Measurements from ENCODE around the gene ING1.

DNA sequence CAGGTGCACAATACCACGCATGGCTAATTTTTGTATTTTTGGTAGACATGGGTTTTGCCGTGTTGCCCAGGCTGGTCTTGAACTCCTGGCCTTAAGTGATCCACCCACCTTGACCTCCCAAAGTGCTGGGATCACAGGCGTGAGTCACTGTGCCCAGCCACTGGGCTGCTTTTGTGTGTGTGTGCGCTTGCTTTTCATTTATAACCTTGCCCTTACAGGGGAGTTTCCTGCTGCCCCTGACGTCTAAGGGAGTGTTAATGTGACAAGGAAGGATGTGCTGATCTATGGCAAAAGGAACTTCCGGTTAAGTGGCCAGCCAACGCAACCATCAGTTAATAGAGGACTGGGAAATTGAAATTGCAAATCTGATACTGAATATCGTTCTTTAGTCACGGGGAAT is 57.7 kb downstream of the ING1 start:
- peak; percentile 39 to 67 for TF ChIP-seq POLR2AphosphoS5 (IDR thresholded peaks at IDR 0.05)
- TF ChIP-seq, protein P1, sequence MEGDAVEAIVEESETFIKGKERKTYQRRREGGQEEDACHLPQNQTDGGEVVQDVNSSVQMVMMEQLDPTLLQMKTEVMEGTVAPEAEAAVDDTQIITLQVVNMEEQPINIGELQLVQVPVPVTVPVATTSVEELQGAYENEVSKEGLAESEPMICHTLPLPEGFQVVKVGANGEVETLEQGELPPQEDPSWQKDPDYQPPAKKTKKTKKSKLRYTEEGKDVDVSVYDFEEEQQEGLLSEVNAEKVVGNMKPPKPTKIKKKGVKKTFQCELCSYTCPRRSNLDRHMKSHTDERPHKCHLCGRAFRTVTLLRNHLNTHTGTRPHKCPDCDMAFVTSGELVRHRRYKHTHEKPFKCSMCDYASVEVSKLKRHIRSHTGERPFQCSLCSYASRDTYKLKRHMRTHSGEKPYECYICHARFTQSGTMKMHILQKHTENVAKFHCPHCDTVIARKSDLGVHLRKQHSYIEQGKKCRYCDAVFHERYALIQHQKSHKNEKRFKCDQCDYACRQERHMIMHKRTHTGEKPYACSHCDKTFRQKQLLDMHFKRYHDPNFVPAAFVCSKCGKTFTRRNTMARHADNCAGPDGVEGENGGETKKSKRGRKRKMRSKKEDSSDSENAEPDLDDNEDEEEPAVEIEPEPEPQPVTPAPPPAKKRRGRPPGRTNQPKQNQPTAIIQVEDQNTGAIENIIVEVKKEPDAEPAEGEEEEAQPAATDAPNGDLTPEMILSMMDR (IDR thresholded peaks at IDR 0.05), result no peak
- peak in 2 of 4 donors; percentile 9 to 34 for TF ChIP-seq EP300 (IDR thresholded peaks at IDR 0.05)
- no peak for TF ChIP-seq POLR2A (IDR thresholded peaks at IDR 0.05)

All from upper lobe of left lung (tissue), 4 donors.